Liver (tissue), 2 donors: ENCODE measurements around the gene FUBP1.

Experiments used
- GABPA ChIP-seq, 2 donors: IDR thresholded peaks in 1 of 2; conservative IDR thresholded peaks in 1 of 2; 2 replicates each; pipeline ENCODE4 v1.6.1; 2016; ENCODE audit warnings: antibody characterized with exemption in 2 of 2, mild to moderate bottlenecking in 1 of 2, moderate library complexity in 1 of 2
- MAX ChIP-seq: IDR thresholded peaks from 2 replicates; pipeline ENCODE4 v1.6.1; 2016; ENCODE audit warnings: antibody characterized with exemption
- donor health status: healthy.

DNA sequence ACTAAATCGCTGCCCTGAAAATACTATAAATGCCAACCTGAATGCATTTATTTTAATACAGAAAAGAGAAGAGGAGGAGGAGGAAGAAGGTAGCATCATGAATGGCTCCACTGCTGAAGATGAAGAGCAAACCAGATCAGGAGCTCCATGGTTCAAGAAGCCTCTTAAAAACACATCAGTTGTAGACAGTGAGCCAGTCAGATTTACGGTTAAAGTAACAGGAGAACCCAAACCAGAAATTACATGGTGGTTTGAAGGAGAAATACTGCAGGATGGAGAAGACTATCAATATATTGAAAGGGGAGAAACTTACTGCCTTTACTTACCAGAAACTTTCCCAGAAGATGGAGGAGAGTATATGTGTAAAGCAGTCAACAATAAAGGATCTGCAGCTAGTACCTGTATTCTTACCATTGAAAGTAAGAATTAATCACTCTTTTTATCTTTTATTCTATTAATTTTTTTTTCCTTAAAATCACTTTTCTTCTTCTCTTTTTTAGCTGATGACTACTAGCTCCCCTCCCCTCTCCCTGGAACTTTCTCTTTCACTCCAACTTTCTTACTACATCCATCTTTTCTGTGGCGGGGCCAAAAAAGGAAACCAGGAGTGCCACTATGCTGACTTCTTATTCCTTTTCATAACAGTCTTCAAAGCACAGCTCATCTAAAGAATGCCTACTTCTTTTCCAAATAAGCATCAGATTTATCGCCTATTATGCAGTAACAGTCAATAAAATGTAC lies 36.3 kb downstream of the FUBP1 start:
- TF ChIP-seq MAX (no peak), GABPA (IDR thresholded peaks at IDR 0.05 in 1 of 2, conservative IDR thresholded peaks at IDR 0.05 in 1 of 2) (no peak)
